Measurements from ENCODE around the gene STK32C.
"Not testable (repeated sequence)": the region's sequence is repeated elsewhere in the genome, so short reads cannot be mapped to it uniquely, and the experiment has no call there.

The STK32C gene

GRCh38 chr10:132269266-132270230 is 38.2 kb downstream of the STK32C start:
- DNase-seq, result no peak

DNA sequence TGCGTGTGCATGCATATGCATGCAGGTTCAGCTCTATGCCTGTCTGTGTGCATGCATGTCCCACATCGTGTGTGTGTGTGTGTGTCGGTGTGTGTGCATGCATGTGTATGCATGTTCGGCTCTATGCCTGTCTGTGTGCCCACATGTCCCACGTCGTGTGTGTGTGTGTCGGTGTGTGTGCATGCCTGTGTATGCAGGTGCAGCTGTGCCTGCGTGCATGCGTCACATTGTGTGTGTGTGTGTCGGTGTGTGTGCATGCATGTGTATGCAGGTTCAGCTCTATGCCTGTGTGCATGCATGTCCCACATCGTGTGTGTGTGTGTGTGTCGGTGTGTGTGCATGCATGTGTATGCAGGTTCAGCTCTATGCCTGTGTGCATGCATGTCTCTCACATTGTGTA is 39.8 kb downstream of the STK32C start:
- DNase-seq, result not testable (repeated sequence)

DNA sequence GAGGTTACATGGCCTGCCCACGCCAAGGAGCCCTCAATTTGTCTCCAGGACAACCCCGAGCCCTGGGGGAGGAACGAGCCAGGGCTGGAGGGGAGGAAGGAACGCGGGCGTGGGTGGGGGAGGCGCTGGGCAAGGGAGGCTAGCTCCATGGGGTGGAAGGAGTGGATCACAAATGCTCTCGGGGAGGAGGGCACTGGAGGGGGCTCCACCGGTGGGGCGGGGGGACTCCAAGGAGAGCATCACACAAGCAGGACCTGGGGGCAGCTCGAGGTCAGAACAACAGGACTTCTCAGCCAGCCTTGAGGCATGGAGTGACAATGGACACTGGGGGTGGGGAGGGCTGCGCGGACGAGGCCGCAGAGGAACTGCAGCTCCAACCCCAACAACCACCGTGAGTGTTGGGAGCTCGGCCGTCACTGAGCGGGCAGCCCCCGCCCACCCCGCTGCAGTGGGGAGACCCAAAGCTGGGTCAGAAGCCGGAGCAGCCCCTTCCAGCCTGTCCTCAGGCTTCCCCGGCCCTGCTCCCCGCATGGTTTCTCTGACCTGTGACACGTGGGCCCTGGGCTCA is 41.1 kb downstream of the STK32C start:
- DNase-seq, result no peak

DNA sequence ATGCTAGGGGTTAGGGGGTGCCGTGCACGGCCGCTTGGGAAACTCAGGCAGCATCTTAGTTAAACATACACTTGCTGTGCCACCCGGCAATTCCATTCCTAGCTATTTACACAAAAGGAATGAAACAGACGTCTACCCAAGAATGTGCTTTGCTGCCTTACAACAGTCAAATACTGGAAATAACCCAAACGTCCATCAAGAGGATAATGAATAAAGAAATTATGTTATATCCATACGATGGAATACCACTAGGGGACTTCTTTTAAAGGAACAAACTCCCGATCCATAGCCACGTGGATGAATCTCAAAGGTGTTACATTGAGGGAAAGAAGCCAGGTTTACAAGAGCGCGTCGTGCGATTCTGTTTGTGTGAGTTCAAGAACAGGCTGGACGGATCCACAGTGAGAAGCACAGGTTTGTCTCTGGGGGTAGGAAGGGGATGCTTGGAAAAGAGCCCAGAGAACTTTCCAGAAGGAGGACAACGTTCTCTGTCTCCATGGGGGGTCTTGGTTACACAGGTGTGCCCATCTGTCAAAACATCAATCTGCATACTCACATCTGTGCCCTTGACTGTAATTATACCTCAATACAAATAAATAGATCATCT is 41.8 kb downstream of the STK32C start:
- DNase-seq, result no peak

- DNase-seq, result peak in 3 of 56 donors; percentile 21 to 35 (median 23)
Measured at GRCh38 chr10:132264966-132265889, 42.5 kb downstream of the STK32C start.

DNA sequence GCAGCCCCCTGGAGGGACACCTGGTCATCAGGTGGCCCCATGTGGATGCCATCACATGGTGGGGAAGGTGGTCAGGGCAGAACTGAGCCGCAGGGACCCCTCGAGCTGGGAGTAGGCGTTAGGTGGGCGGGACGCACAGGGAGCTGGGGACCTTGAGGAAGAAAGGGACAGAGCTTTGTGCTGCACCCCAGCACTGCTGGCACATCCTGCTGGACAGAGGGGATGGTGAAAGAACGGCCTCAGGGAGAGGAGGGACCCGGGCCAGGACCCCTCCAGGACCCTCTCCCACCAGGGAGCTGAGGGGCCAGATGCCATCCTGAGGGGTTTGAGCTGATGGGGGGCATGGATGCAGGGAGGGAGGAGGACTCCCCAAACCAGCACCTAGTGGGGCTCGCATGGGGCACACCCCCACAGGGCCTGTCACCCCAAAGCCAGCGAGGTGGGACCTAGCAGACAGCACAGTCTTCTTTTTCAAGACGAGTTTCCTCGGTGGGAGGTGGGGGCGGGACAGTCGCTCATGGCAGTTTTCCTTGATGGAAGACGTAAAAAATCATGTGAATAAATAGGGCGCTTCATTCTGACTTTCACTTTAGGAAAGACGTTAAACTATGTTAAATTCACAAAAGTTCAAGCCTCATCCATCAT is 43.3 kb downstream of the STK32C start:
- no peak for DNase-seq

DNA sequence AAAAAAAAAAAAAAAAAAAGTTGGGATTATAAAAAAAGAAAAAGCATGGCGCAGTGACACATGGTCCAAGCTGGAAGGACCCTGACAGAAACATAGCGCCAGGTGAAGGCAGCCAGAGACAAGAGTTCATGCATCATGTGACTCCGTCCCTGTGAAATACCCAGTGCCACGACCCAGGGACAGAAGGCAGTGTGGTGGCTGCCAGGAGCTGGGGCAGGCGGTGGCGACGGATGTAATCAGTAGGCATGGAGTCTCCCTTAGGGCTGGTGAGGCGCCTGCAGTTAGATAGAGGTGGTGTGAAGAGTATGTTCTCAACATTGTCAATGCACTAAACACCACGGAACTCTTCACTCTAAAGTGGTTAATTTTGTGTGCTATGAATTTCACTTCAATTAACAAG is 43.9 kb downstream of the STK32C start:
- DNase-seq, result no peak

DNA sequence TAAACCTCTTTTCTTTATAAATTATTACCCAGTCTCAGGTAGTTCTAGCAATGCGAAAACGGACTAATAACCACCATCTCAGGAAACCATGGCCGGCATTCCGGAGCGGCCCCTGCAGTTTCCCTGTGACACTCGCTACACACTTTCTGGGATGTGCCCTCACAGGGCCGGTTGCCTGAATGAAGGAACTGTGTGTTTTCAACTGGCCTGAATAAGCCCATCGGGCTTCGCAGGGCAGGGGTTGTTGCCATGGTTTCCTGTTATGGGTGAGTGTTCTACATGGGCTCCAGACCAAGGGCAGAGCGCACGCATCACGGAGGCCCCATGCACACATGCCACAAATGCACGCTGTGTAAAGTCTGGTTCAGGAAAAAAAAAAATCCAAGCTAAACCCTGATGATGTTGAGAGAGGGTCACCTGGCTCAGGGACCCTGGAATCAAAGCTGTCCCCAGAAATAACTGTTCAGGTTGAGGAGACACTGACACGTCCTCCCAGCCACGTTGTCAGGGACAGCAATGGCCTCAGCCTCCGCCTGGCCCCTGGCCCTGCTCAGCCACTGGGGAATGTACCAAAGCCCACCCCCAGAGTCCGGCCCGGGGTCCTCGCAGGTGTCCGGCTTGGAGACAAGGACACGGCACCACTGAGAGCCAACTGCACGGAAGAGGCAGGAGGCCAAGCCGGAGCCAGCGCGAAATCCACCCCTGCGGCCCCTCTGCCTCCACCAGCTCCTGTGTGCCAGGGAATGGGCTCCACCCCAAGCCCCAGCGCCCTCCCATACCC is 47.9 kb downstream of the STK32C start:
- DNase-seq, result peak in 4 of 56 donors; percentile 21 to 33 (median 30)

GRCh38 chr10:132258423-132258822 is 49.3 kb downstream of the STK32C start:
- no peak for DNase-seq

DNA sequence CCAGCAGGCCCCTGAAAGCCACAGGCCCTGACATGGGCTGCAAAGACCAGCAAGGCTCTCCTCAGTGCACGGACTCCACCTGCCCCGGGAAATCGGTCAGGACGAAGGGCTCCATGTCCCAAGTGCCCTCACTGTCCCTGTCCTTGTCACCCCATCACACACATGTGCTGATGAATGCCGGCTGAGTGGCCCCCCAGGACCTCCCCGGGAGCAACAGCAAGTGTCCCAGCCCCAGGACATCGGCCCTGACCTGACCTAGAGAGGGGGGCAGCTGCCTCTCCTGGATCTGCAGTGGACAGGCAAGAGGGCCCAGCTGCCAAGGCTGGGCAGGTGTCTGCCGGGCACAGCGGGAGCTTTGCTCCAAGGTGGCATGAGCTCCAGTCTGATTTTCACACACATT is 49.8 kb downstream of the STK32C start:
- no peak for DNase-seq

- peak in 3 of 56 donors; percentile 36 to 49 (median 36) for DNase-seq
Measured at GRCh38 chr10:132257271-132257670, 50.5 kb downstream of the STK32C start.

DNA sequence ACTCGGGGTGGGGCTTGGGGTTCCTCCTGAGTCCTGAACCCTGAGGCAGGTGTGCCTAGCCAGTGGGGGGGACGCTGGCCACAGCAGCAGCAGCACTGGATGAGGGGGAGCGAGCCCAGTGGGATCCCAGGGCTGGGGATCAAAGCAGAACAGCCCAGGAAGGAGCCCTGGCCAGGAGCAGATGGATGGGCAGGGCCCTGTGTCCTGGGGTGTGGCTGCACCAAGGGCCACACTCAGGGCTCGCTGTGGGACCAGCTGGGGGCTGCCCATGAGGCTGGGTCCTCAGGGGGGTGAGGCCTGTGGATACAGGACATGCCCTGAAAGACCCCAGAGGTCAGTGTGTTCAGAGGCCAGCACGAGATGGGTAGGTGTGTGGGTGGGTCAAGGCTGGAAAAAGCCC is 50.9 kb downstream of the STK32C start:
- no peak for DNase-seq

DNA sequence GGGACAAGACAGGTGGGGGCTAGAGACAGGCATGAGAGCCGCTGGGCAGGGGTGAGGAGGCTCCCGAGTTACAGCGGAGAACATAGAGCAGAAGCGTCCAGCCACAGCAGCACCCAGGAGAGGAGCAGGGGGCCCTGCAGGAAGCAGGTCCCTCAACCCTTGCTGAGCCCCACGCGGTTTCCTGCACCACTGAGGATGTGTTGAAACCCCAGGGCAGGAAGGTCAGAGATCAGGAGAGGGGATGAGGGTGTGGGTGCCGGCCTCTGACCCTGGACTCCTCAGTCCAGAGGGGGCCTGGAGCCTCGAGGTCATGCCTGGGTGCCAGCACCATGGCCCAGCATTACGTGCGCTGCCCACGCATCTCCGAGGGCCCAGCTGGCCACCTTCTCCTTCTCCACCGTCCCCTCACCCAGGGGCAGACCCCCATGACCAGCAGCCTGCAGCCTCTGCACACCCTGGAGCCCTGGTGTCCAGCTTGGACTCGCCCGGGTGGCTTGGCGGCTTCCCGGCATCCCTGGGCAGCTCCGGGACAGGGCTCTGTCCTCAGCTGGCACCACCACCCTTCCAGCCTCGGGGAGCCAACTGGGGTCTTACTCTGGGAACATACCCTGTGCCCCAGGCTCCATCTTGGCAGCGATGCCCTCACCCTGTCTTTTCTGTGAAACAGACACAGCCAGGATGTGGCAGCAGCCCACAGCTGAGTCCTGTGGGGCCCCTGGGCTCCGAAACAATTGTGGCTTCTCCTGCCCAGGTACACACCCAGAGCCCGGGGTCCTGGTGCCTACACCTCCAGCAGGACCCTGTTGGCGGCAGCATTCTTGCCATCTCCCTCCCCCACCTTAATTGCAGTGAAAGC is 52.0 kb downstream of the STK32C start:
- DNase-seq, result no peak

- no peak for DNase-seq
Measured at GRCh38 chr10:132254841-132255240, 52.9 kb downstream of the STK32C start.

- DNase-seq, result no peak
Measured at GRCh38 chr10:132253092-132253687, 54.6 kb downstream of the STK32C start.

DNA sequence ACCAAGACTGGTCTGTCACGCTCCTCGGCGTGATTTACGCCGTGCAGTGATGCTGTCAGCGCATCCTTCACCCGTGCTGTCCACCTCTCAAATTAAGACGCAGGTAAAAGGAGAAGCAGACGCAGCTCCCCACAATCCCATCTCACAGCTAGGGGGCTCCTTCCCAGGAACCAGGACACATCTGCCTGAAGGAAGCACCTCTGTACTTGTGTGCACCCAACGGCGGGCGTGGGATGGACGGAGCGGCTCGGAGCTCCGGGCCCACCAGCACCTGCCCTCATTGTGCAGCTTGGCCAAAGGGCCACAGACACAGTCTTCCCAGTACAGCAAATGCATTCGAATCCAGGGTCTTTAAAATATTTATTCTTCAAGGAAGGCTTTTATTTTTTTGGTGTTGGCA is 55.3 kb downstream of the STK32C start:
- no peak for DNase-seq

DNA sequence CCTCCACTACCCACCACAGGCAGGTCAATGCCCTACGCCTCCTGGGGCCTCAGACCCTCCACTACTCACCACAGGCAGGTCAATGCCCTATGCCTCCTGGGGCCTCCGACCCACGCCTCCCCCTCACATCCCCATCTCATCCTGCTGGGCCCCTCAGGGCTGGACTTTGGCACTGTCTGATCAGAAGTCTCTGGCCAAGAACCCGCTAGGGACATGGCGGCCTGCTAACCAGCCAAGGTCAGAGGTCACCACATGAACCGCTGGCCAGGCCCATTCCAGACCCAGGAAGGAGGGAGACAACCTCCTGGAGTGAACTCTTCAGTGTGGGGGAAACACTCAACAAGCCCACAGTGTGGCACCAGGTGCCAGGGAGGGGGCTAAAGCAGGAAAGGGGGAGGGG is 55.8 kb downstream of the STK32C start:
- DNase-seq, result no peak

Data from amygdala (tissue), 56 donors.